Loucy (cell line): ENCODE data around the gene TARBP1.
A peak's percentile ranks its signal among the peaks of the same experiment; 100 is the strongest.

Experiments
- H2AFZ ChIP-seq: fragments of 200-600 bp; sonication (generic); 2 replicates; pipeline ENCODE4 v1.6.0; 2016; ENCODE audit warnings: antibody characterized with exemption, mild to moderate bottlenecking, low read length, moderate library complexity
- H3F3A ChIP-seq: fragments of 200-600 bp; 2 replicates; pipeline ENCODE4 v1.6.0; 2016; ENCODE audit warnings: antibody characterized with exemption, low read depth, mild to moderate bottlenecking
- H3K27me3 ChIP-seq: fragments of 200-600 bp; sonication (generic); 2 replicates; pipeline ENCODE4 v1.6.1; 2014; ENCODE audit warnings: low read length, mild to moderate bottlenecking; ENCODE audit not compliant: insufficient read depth, poor library complexity, severe bottlenecking
- H3K36me3 ChIP-seq: fragments of 200-600 bp; sonication (generic); 2 replicates; pipeline ENCODE4 v1.6.1; 2016; ENCODE audit warnings: low read length; ENCODE audit not compliant: insufficient read depth
- H3K4me1 ChIP-seq: fragments of 200-600 bp; sonication (generic); 2 replicates; pipeline ENCODE4 v1.5.1; 2014; ENCODE audit warnings: low read length, mild to moderate bottlenecking; ENCODE audit not compliant: insufficient read depth, poor library complexity, severe bottlenecking
- H3K4me2 ChIP-seq: fragments of 200-600 bp; sonication (generic); 2 replicates; pipeline ENCODE4 v1.6.0; 2014; ENCODE audit warnings: antibody characterized with exemption, low read length, low read depth, mild to moderate bottlenecking; ENCODE audit not compliant: poor library complexity, severe bottlenecking
- H3K4me3 ChIP-seq: fragments of 200-600 bp; sonication (generic); 2 replicates; pipeline ENCODE4 v1.5.1; 2014; ENCODE audit warnings: low read length, mild to moderate bottlenecking, mixed read lengths; ENCODE audit not compliant: poor library complexity, severe bottlenecking
- H3K79me2 ChIP-seq: fragments of 200-600 bp; sonication (generic); 2 replicates; pipeline ENCODE4 v1.6.1; 2014; ENCODE audit warnings: low read length; ENCODE audit not compliant: insufficient read depth
- H3K9ac ChIP-seq: fragments of 200-600 bp; sonication (generic); 2 replicates; pipeline ENCODE4 v1.6.0; 2014; ENCODE audit warnings: mild to moderate bottlenecking, low read depth, low read length, moderate library complexity; ENCODE audit not compliant: poor library complexity, severe bottlenecking
- H3K9me2 ChIP-seq: fragments of 200-600 bp; sonication (generic); replicated peaks from 2 replicates; pipeline ENCODE4 v1.6.1; 2016; ENCODE audit warnings: low read depth, low read length, mixed read lengths
- H3K9me3 ChIP-seq: fragments of 200-600 bp; sonication (generic); 2 replicates; pipeline ENCODE4 v1.6.1; 2014; ENCODE audit warnings: mild to moderate bottlenecking, antibody characterized with exemption, low read length, low read depth; ENCODE audit not compliant: insufficient read depth
- H4K20me1 ChIP-seq: fragments of 200-600 bp; sonication (generic); 2 replicates; pipeline ENCODE4 v1.6.0; 2014; ENCODE audit warnings: antibody characterized with exemption, low read length, mild to moderate bottlenecking; ENCODE audit not compliant: insufficient read depth, poor library complexity, severe bottlenecking
- EZH2phosphoT487 ChIP-seq: fragments of 200-600 bp; IDR thresholded peaks from 2 replicates; pipeline ENCODE4 v1.6.1; 2018; ENCODE audit warnings: antibody characterized with exemption, mild to moderate bottlenecking, moderate library complexity, borderline replicate concordance
- TF ChIP-seq, protein P1 (sequence below): fragments of 200-600 bp; sonication (generic); conservative IDR thresholded peaks from 2 replicates; pipeline ENCODE4 v1.5.1; 2014; ENCODE audit warnings: mild to moderate bottlenecking, antibody characterized with exemption, low read length

The TARBP1 gene

DNA sequence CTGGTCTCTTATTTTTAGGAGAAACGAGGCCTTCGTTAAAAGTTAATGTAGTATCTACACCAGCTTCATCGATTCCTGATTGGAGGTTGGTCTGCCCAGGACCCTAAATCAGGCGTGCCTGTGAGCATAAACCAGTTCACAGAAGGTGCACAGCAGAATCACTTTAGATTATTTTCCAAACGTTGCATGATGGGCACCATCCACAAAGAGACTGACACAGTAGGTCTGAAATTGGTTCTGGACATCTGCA is 256 bp upstream of the TARBP1 start:
- Histone ChIP-seq H4K20me1 (peaks cover 12% of the 10 kb centered on the region), H3K9ac (peak overlapping the region; percentile 71), H3F3A (no peaks in the 10 kb centered on the region), H3K9me2 (no peaks in the 10 kb centered on the region), H3K4me3 (peak overlapping the region; percentile 80), H3K27me3 (no peaks in the 10 kb centered on the region), H3K36me3 (no peaks in the 10 kb centered on the region), H3K4me1 (peaks cover 44% of the 10 kb centered on the region), H3K4me2 (peak overlapping the region; percentile 78), H3K79me2 (peaks cover 39% of the 10 kb centered on the region), H3K9me3 (no peaks in the 10 kb centered on the region), H2AFZ (peak overlapping the region; percentile 77)
- TF ChIP-seq, protein P1, sequence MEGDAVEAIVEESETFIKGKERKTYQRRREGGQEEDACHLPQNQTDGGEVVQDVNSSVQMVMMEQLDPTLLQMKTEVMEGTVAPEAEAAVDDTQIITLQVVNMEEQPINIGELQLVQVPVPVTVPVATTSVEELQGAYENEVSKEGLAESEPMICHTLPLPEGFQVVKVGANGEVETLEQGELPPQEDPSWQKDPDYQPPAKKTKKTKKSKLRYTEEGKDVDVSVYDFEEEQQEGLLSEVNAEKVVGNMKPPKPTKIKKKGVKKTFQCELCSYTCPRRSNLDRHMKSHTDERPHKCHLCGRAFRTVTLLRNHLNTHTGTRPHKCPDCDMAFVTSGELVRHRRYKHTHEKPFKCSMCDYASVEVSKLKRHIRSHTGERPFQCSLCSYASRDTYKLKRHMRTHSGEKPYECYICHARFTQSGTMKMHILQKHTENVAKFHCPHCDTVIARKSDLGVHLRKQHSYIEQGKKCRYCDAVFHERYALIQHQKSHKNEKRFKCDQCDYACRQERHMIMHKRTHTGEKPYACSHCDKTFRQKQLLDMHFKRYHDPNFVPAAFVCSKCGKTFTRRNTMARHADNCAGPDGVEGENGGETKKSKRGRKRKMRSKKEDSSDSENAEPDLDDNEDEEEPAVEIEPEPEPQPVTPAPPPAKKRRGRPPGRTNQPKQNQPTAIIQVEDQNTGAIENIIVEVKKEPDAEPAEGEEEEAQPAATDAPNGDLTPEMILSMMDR = no peak
- no peak for TF ChIP-seq EZH2phosphoT487

GRCh38 chr1:234478152-234478480 is 863 bp downstream of the TARBP1 start:
- Histone ChIP-seq H3K4me3 (peak overlapping the region; percentile 80), H3F3A (peaks cover 4% of the 10 kb centered on the region; the same call in 1 of the 2 replicates), H3K36me3 (no peaks in the 10 kb centered on the region), H3K4me1 (peaks cover 55% of the 10 kb centered on the region), H3K79me2 (peaks cover 50% of the 10 kb centered on the region), H3K9me3 (no peaks in the 10 kb centered on the region), H2AFZ (peak overlapping the region; percentile 56; the same call in 1 of the 2 replicates), H4K20me1 (peaks cover 16% of the 10 kb centered on the region), H3K4me2 (peak overlapping the region; percentile 94), H3K9me2 (no peaks in the 10 kb centered on the region), H3K27me3 (no peaks in the 10 kb centered on the region), H3K9ac (peak overlapping the region; percentile 69)
- TF ChIP-seq, protein P1 = no peak
- no peak for TF ChIP-seq EZH2phosphoT487

DNA sequence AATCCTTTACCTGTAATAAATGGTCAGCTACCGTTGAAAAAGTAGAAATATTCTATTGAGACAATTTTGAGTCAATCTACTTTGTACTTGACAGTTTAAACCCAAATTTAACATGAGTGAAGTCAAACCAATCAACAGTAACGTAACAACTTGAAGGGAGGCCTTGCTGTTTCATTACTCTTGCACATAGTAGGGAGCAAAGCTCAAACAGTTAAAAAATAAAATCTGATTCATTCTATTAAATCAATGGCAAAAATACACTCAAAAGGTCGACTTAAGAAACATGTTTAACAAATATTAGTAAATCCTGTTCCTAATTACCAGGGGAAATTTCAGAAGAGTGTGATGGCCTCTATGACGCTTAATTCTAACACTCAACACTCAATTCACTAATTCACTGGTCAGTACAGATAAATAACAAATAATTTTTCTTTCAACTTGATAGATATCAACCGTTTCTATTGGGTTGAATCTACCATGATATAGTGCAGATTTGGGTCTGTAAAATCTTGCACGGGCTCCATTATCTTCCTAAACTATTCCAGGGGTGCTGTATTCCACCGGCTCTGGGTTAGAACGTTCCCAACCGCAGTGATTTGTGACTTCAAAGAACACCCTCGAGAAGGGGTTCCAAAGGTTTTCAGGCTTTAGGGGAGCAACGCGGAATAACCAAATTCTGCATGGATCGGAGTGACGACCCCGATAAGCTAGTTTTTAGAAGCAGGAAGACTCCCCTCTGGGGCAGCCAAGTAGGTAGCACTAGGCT is 1.4 kb downstream of the TARBP1 start:
- H3F3A ChIP-seq = peaks cover 4% of the 10 kb centered on the region; the same call in 1 of the 2 replicates
- no peaks in the 10 kb centered on the region for H3K27me3 ChIP-seq
- TF ChIP-seq EZH2phosphoT487 = no peak
- TF ChIP-seq, protein P1 = no peak
- H3K9me2 ChIP-seq = no peaks in the 10 kb centered on the region
- H3K4me2 ChIP-seq = peak overlapping the region; percentile 94
- peaks cover 56% of the 10 kb centered on the region for H3K79me2 ChIP-seq
- H3K4me1 ChIP-seq = peaks cover 60% of the 10 kb centered on the region
- H3K9me3 ChIP-seq = no peaks in the 10 kb centered on the region
- peak overlapping the region; percentile 80 for H3K4me3 ChIP-seq
- H4K20me1 ChIP-seq = peaks cover 21% of the 10 kb centered on the region
- H2AFZ ChIP-seq = peak overlapping the region; percentile 13; the same call in 1 of the 2 replicates
- no peaks in the 10 kb centered on the region for H3K36me3 ChIP-seq
- peak overlapping the region; percentile 69 for H3K9ac ChIP-seq
